ENCODE measurements around the gene SH3RF3. TPM values are rescaled to one million over a fixed set of nuclear protein-coding genes. Genes with fewer than 3 reads are reported as not detected.
"Not testable (repeated sequence)": the region's sequence is repeated elsewhere in the genome, so short reads cannot be mapped to it uniquely, and the experiment has no call there.

SH3RF3 gene
- total RNA-seq, 1 donor from 2014 or later: 35.8 TPM

DNA sequence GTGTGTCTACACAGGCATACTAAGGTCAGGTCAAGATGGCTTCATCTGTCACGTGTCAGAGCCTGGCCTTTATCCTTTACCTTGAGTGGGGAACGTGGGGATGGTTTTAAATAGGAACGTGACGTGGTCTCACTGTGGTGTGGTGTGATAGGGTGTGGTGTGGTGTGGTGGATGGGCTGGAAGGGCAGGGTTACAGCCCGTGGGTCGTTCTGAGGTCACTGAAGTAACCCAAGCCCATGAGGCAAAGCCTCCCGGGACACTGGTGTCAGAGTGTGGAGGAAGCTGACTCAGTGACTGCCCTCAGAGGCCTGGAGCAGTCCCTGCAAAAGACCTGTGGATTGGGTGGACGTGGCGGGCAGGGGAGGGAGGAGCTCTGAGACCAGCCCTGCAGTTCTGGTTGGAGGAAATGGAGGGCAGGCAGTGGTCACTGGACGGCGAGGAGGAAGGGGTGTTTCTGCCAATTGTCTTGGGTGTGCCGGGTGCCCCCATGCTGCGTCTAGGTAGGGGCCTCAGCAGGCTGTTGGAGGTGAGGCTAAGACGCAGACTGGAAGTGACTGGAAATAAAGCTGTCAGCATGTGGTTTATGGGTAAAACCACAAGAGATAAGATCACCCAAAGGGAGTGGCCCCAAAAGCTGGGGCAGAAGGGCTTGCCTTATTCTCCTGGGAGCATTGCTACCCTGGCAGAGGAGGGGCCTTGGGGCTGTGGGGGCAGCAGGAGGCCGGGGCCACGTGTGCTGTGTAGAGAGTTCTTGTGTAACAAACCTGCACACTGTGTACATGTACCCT, 84.8 kb downstream of the SH3RF3 start:
- DNase-seq (ENCODE audit: extremely low read depth, low read depth, low spot score): no peak

DNA sequence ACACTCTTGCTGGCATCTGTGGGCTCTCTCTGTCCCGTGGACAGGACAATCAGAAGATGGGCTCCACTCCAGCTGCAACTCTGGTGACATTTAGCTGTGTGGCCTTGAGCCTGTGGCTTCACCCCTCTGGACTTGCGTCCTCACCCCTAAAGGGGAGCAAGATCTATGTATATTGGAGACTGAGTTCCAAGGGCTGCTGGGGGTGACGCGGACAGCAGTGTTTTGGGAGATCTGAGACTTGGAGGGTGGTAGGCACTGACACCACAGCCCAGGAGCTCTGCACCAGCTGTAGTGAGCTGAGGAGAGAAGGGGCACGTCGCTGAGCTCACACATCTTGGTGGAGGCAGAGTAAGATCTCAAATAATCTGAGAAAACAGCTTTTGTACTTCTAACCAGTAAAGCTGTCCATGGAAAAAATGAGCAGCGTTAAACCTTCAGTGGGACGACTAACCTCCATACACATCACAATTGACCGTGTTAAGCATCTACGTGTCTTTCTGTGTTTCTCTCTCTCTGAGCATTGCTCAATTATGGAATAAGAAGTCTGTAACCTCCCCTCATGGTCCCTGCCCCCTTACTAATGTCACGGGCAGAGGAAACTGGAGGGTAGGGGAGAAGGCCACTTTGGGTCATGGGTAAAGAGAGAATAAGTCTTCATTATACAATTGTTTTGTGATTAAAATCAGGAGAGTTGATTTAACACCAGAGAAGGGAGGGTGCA, 85.8 kb downstream of the SH3RF3 start:
- no peak for DNase-seq (ENCODE audit: extremely low read depth, low read depth, low spot score)

DNA sequence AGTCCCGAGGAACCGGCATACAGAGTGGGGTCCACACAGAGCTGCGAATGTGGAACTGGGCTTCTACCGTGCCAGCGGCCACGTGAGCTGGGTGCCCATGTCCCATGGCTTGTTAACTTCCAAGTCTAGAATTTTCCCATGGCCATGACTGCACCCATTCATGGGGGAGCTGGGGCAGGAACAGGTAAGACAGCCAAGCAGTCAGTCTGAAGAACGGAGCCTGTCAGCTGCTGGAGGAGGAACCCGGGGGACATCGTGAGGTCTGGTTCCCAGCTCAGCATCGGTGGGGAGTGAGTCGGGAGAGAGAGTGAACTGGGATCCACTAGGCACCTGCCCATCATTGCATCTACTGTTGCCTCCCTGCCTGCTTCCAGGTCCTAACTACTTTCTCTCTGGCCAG, 86.9 kb downstream of the SH3RF3 start:
- no peak for DNase-seq (ENCODE audit: extremely low read depth, low read depth, low spot score)

DNA sequence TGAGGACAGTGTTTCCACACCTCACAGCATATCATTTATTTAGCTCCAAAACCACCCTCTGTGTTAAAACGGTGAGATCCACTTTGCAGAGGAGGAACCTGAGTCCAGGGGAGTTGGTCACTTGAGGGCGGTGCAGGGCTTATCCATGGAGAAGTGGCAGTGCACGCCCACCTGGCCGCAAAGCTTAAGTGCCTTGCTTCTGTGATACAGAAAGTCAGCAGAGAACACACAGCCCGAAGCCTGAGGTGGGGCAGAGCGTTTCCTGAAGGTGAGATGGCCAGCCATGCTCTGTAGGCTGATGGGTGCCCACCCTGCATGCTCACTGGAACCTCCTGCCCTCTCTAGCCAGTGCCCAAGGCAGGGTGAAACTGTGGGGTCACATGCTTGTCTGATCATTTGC, 87.3 kb downstream of the SH3RF3 start:
- DNase-seq (ENCODE audit: extremely low read depth, low read depth, low spot score): no peak

- no peak for DNase-seq (ENCODE audit: extremely low read depth, low read depth, low spot score)
Observed at GRCh38 chr2:109217362-109218086, 88.5 kb downstream of the SH3RF3 start.

DNA sequence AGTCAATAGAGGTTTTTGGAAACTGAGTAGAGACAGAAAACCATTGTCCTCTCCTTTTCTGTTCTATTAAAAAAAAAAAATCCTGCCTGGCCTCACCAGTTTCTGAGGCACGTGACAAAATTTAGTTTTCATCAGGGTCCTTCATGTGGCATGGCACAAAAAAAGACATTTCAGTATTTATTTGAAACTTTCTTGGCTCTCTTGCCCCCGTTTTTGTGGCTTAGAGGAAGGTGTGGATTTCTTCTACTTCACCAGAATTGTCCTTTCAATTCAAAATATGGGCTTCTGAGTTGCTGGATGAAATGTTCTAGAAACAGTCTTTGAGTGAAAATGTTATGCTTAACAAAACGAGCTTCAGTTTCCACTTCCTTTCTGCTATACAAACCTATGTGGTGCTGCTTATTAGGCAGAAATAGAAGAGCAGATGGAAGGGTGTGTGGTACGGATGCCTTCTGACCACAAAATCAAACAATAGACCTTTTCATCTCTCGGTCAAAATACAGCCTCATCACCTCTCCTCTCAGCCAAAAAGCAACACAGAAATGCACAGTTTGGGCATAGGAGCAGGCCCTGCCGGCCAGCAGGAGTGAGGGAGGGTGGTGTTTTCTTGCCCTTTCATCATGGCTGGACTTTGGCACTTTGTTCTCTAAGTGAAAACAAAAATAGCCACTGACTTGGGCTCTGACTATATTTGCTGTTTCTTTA, 89.2 kb downstream of the SH3RF3 start:
- no peak for DNase-seq (ENCODE audit: extremely low read depth, low read depth, low spot score)

DNA sequence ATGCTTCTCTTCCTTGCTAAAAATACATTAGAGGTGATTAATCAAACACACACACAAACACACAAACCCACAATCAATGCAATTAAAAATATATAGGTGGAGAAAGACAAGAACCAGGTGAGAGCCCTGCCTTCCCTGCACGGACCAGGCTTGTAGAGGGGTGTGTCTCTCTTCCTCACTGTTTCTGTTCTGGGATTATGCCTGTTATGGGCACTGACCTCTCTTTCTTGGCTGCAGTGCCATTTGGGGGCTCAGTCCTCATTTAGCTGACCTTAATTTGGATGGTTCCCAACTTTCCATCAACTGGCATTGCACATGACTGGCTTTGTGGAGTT, 89.8 kb downstream of the SH3RF3 start:
- DNase-seq (ENCODE audit: extremely low read depth, low read depth, low spot score): no peak

- no peak for DNase-seq (ENCODE audit: extremely low read depth, low read depth, low spot score)
Observed at GRCh38 chr2:109220860-109221259, 91.9 kb downstream of the SH3RF3 start.

DNA sequence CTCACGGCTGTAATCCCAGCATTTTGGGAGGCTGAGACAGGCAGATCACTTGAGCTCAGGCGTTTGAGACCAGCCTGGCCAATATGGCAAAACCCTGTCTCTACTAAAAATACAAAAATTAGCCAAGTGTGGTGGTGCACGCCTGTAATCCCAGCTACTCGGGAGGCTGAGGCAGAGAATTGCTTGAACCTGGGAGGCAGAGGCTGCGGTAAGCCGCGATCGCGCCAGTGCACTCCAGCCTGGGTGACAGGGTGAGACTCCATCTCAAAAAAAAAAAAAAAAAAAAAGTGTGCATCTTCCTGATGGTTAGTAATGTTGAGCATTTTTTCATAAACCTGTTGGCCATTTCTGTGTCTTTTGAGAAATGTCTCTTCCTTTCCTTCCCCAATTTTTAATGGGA, 92.3 kb downstream of the SH3RF3 start:
- not testable (repeated sequence) for DNase-seq (ENCODE audit: extremely low read depth, low read depth, low spot score)

DNA sequence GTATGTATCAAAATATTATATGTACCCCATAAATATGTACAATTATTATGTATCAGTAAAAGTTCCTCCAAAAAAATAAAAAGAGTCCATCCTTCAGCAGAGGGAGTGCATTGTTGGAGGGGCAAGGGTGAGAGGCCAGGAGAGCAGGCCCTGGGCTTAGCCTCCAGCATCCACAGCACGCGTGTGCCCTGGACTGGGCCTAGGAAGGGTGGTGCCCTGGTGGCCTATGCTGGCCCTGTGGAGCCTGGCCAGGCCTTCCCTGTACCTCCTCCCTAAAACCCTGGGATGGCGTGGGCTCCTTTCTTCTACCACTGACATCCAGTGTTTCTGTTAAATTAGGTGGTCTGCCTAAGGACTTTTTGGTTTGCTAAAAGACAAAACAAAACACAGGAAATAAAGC, 93.4 kb downstream of the SH3RF3 start:
- no peak for DNase-seq (ENCODE audit: extremely low read depth, low read depth, low spot score)

GRCh38 chr2:109222825-109223471, 93.9 kb downstream of the SH3RF3 start:
- DNase-seq (ENCODE audit: extremely low read depth, low read depth, low spot score): no peak

GRCh38 chr2:109223490-109223889, 94.5 kb downstream of the SH3RF3 start:
- no peak for DNase-seq (ENCODE audit: extremely low read depth, low read depth, low spot score)

GRCh38 chr2:109224341-109224740, 95.3 kb downstream of the SH3RF3 start:
- DNase-seq (ENCODE audit: extremely low read depth, low read depth, low spot score): not testable (repeated sequence)

DNA sequence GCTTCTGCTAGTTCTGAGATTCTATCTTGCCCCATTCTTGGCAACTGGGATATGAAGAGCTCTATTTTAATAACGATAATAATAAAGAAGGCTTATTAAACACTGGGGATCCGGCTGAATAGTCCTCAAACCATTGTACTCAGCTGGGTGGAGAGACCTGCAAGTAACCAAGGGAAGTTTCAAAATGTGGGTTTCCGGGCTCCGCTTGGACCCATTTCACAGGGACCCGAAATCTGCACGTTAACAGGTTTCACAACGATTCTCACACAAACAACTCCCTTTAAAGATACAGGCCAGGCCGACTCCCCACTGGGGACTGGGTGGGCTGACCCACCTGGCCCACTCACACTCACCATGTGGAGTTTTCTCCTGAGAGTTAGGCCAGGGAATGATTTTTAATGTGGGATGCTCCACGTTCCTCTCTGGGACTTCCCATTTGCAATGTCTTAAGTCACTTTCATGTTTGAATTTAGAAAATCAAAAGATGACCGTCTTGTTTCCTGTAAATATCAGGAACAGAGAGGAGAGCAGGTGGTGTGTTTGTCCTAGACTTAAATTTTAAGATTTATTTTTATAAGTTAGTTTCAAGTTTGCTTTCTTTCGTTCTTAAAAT, 96.3 kb downstream of the SH3RF3 start:
- no peak for DNase-seq (ENCODE audit: extremely low read depth, low read depth, low spot score)

DNA sequence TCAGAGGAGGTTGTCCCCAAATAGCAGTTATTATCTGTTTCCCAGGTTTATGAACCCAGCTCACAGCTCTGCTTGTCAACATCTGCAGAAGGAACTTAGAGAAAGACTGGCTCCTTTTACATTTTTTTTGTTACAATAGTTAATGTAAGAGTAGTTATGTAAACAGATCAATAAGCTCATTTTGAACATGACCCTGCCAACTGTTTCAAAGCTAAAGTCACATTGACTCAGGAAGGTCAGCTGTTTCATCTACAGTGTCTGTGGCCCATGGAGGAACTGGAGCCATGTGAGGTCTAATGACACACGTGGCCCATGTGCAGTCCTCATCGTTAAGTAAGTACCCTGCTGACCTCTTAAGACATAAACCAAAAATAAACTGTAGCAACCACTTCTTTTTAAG, 97.1 kb downstream of the SH3RF3 start:
- no peak for DNase-seq (ENCODE audit: extremely low read depth, low read depth, low spot score)

- no peak for DNase-seq (ENCODE audit: extremely low read depth, low read depth, low spot score)
Observed at GRCh38 chr2:109226622-109227021, 97.6 kb downstream of the SH3RF3 start.

DNA sequence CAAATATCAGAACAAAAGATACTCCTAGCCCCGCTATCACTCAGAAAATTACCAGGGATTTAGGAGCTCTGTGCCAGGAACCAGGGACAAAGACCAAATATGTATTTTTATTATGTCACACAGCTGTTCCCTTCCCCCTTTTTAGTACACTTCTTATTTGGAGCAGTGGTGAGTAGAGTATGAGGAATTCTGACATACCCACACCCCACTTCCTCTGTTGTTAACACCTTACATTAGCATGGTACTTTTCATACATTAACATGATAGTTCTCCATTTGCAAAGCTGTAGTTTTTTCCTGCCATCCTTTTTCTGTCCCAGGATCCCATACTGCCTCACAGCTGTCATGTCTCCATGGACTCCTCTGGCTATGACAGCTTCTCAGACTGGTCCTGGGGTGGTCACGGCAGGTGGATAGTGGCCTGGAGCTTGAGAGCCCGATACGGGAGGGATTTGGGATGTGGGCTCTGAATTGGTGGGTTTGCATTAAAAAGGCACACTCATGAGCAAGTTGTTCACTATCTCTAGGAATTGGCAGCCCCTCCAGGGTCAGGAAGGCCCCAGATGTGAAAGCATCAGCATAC, 100.2 kb downstream of the SH3RF3 start:
- DNase-seq (ENCODE audit: extremely low read depth, low read depth, low spot score): no peak

DNA sequence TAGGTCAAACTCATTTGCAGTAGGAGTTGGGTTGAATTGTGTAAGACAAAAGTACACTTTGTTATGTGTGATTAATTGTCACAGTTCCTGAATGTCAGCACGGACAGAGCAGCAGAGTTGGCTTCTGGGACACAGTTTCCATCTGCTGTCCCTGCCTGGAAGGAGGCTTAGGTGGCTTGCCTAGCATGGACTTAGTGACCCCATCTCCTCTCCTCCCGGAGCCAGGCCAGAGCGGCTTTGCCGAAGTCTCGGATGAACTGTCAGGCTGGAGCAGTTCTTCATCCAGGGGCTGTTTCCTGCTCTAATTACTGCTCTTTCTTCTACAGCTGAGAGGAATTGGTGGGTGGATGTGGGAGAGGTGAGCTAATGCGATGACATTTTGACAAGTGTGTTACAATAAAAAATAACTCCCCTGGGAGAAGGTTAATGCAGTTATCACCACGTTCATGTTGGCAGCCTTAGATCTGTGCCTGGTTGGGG, 102.0 kb downstream of the SH3RF3 start:
- DNase-seq (ENCODE audit: extremely low read depth, low read depth, low spot score): no peak

- no peak for DNase-seq (ENCODE audit: extremely low read depth, low read depth, low spot score)
Observed at GRCh38 chr2:109231428-109231827, 102.4 kb downstream of the SH3RF3 start.
